Uterus (tissue), 2 donors: ENCODE measurements around the gene EFCC1.

ENCODE experiments used
- CTCF ChIP-seq, 4 experiments: fragments of 200-600 bp in 2 of 4; fragments of 450-650 bp in 2 of 4; sonication (generic) in 2 of 4; IDR thresholded peaks; one replicate each; pipeline ENCODE4 v1.5.1; 2016 to 2019; ENCODE audit warnings: antibody characterized with exemption in 4 of 4, mild to moderate bottlenecking in 2 of 4, moderate library complexity in 1 of 4
- POLR2A ChIP-seq, 2 donors: fragments of 450-650 bp; IDR thresholded peaks; one replicate each; pipeline ENCODE4 v1.6.1; 2016; ENCODE audit warnings: antibody characterized with exemption in 2 of 2, mild to moderate bottlenecking in 1 of 2, moderate library complexity in 1 of 2

GRCh38 chr3:128956440-128956839, 44.7 kb upstream of the EFCC1 start:
- TF ChIP-seq CTCF (IDR thresholded peaks at IDR 0.05) (no peak), POLR2A (IDR thresholded peaks at IDR 0.05) (no peak)
